RWPE1 (cell line): ENCODE results near the gene YJEFN3.

Experiments used
- CTCF ChIA-PET: fragments of 350-600 bp; sonication (Branson Sonifier 250); formaldehyde crosslinking; extraction: SDS; loops from one replicate; lab custom pipeline; 2021; lab: Yijun Ruan, JAX
- POLR2A ChIA-PET: fragments of 400-600 bp; formaldehyde crosslinking; extraction: SDS; loops from one replicate; lab custom pipeline; 2020; ENCODE audit warnings: antibody characterized with exemption; ENCODE audit not compliant: low non-redundant PET; lab: Yijun Ruan, JAX
- DNase-seq: peaks from one replicate; pipeline ENCODE4 v3.0.0; 2012; ENCODE audit warnings: low spot score
- H3K27ac ChIP-seq: fragments of 450-650 bp; 2 replicates; pipeline ENCODE4 v1.5.1; 2017
- CTCF ChIP-seq: fragments of 450-650 bp; conservative IDR thresholded peaks from 2 replicates; pipeline ENCODE4 v1.5.1; 2017; ENCODE audit warnings: low read depth, mild to moderate bottlenecking

Gene YJEFN3

DNA sequence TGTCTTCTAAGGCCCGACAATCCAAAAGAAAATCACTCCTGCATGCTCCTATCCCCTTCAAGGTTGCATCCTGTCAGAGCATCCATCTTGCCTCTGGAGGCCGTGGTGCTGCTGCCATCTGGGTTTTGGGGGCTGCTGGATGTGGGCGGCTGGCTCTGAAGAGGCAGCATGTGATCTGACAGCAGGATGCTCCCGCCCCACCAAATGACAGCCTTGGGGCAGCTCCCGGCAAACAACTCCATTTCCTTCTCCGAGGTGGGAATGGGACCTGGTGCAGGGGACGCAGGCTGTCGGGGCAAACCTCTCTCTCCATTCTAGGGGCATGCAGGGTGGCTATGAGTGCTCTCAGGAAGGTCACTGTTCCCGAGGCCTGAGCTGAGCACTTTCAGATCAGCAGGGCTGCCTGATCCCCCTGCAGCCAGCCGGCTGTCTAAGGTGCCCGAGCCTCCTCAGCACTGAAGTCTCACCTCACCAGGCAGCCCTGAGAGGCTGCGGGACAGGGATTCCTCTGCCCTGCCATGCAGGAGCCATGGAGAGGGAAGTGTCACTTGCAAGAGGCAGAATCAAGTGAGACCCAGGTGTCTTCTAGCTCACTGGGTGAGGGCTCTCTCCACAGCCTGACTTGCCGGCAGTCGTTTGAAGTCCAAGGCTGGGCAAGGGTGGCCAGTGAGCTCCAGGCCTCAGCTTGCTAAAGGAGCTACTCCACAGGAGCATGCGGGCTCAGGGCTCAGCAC, 42.2 kb upstream of the YJEFN3 start:
- POLR2A ChIA-PET, result no interaction called here
- CTCF ChIA-PET, result interaction anchor here (0.6 to 0.7 kb wide), 6 partner anchors 20 to 1105 kb away, joined by 3 to 4 read pairs (median 3); no protein-coding TSS in a partner anchor
- TF ChIP-seq CTCF, result no peak
- no peak for DNase-seq
- peak overlapping the region; percentile 90 for H3K27ac ChIP-seq

DNA sequence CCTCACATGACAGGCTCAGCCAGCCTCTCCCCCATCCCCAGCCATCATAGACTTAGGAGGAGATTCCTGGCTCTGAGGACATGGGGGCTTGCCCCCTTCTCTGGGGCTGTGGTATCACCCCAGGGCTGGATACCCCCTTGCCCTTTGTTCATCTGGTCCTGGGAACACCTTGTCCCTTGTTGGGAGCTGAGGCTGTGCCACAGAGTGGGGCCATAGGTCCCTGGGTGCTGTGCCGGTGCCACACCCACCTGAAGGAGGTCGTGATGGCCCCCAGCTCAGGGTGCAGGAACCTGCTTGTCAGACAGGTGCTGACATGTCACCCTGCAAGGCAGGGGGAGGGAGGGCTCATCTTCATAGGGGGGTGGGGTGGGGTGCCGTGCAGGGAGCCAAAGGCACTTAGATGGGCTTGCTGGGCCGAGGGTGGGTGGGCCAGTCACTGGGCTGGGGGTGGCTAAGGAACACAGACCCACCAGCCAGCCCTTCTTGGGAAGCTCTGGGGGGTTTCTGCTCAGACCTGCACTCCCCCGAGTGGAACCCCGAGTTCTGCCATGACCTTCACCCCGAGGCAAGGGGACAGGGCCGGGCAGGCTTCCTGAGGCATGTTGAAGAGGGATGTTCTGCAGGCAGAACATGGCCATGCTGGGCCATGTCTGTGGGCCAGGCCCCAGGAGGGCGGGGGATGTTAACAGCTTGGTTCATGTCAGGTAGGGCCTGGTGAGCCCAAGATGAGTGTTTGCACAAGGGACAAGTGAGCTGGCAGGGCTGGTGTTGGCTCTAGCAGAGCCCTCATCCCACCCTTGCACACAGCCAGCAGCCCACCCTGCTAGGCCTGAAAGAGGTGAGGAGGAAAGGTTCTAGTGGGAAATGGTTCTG, 41.4 kb upstream of the YJEFN3 start:
- ChIA-PET CTCF (interaction anchor here (0.6 to 0.7 kb wide), 5 partner anchors 96 to 1106 kb away, joined by 3 to 4 read pairs (median 3); no protein-coding TSS in a partner anchor), POLR2A (no interaction called here)
- no peak for TF ChIP-seq CTCF
- H3K27ac ChIP-seq, result peak overlapping the region; percentile 90
- no peak for DNase-seq

GRCh38 chr19:19487950-19488874, 40.5 kb upstream of the YJEFN3 start:
- no peak for TF ChIP-seq CTCF
- no peak for DNase-seq
- H3K27ac ChIP-seq, result peak overlapping the region; percentile 90
- CTCF ChIA-PET, result interaction anchor here (0.6 kb wide), 1 partner anchor 95 kb away, joined by 4 read pairs; no protein-coding TSS in a partner anchor
- POLR2A ChIA-PET, result no interaction called here

DNA sequence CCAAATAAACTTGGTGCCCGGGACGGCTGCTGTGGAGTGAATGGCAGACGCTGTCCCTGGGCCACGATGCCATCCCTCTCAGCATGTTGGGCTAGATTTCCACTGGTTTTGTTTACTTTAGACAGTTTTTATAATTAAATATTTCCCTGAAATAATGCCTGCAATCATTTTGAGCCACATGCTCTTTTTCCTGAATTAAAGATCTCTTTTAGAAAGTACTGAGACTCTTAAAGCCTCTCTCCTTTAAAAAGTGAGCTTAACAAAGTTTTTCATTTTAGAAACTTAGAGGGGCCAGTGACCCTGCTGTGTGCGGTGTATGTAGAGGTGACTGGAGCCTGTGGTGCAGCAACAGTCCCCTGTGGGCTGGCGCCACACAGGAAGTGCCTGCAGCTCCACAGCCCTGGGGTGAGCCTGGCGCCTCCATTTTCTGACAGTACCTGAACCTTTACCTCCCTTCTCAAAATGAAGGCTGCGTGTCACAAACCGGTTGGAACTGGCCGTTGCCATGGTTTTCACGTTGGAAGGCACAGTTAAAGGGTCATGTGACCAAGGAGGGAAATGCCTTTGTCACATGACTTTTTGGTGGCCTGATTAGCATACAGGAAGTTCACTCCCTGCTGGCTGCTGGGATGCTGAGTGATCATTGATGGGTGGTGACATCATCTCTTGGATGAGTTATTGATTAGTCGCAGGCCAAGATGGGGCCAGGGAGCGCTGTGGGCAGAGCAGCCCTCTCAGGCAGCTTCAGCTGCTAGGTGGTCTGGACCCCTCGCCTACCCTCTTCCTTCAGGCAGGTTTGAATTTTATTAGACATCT, 39.6 kb upstream of the YJEFN3 start:
- peak; percentile 93 for DNase-seq
- ChIA-PET CTCF (no interaction called here), POLR2A (no interaction called here)
- H3K27ac ChIP-seq, result peak overlapping the region; percentile 90
- no peak for TF ChIP-seq CTCF

- CTCF ChIA-PET, result interaction anchor here (0.5 to 1.5 kb wide), 16 partner anchors 13 to 380 kb away, joined by 3 to 7 read pairs (median 3); partner anchors contain the start of gene GATAD2A
- H3K27ac ChIP-seq, result peak overlapping the region; percentile 90
- no peak for TF ChIP-seq CTCF
- DNase-seq, result no peak
- POLR2A ChIA-PET, result no interaction called here
Measured at GRCh38 chr19:19489804-19490204, 38.9 kb upstream of the YJEFN3 start.
